ENCODE measurements around the gene CLIP3.

DNA sequence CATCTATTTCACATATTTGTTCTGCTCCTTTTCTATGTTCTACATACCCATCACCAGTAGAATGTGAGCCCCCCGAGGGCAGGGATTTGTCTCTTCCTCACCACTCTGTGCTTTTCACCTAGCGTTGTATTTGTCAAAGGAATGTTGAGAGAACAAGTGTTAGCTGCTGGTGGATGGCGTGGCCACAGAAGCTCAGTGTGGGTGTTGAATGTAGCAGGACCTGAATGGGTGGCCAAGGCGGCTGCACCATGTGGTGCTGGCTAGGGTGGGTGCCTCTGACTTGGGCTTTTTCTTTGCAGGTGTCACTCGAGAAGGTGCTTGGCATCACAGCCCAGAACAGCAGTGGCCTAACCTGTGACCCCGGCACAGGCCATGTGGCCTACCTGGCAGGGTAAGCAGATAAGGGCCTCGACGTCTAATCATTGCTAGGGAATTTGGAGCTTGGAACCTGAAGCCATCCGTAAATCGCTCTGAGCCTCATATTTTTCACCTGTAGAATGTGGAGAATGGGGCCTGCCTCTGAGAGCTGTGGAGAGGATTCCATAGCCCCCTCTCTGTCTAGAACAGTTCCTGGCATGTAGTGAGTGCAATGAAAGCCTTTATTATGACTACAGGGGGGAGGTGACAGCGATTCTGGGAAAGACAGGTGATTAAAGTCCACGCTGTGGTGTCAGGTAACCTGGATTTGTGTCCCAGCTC, 26.0 kb upstream of the CLIP3 start:
- no peak for TF ChIP-seq YY1 (IDR thresholded peaks at IDR 0.05; ENCODE audit: insufficient read depth, insufficient read length)
- no peak for TF ChIP-seq ZNF274 (IDR thresholded peaks at IDR 0.05; ENCODE audit: low read depth, low read length)

Measured in NT2/D1 (cell line).